Keratinocyte (primary cell): ENCODE measurements around the gene LY6G6D.

Experiments
- EZH2 ChIP-seq: IDR thresholded peaks from one replicate; pipeline ENCODE4 v1.6.1; 2012; ENCODE audit warnings: inconsistent platforms, mild to moderate bottlenecking, low read length, moderate library complexity
- TF ChIP-seq, protein P1 (sequence below), 3 experiments: IDR thresholded peaks in 1 of 3; conservative IDR thresholded peaks in 1 of 3; optimal IDR thresholded peaks in 1 of 3; 2 replicates in 2 of 3; 3 replicates in 1 of 3; pipeline versions ENCODE3 to v1.5.1; 2011; ENCODE audit warnings: low read length in 3 of 3, mild to moderate bottlenecking in 3 of 3, moderate library complexity in 2 of 3, control low read depth in 1 of 3, inconsistent platforms in 1 of 3; ENCODE audit not compliant: insufficient read depth in 2 of 3; ENCODE audit errors: extremely low read depth in 1 of 3

DNA sequence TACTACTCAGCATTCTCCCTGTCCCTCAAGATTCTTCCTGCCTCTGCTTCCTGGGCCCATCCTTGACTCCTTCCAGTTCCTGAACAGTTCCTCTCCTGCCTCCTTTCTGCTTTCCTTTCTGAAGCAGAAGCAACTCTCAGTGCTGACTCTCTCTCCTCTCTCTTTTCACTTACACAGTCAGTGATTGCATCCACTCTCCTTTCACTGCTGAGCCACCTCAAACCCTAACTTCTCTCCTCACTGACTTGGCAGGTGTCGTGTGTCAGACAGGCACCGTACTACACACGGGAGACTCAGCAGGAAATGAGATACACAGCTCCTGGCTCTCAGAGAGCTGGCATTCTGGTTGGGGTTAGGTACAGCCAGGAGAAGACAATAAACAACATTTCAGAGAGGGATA is 17.6 kb upstream of the LY6G6D start:
- TF ChIP-seq, protein P1, sequence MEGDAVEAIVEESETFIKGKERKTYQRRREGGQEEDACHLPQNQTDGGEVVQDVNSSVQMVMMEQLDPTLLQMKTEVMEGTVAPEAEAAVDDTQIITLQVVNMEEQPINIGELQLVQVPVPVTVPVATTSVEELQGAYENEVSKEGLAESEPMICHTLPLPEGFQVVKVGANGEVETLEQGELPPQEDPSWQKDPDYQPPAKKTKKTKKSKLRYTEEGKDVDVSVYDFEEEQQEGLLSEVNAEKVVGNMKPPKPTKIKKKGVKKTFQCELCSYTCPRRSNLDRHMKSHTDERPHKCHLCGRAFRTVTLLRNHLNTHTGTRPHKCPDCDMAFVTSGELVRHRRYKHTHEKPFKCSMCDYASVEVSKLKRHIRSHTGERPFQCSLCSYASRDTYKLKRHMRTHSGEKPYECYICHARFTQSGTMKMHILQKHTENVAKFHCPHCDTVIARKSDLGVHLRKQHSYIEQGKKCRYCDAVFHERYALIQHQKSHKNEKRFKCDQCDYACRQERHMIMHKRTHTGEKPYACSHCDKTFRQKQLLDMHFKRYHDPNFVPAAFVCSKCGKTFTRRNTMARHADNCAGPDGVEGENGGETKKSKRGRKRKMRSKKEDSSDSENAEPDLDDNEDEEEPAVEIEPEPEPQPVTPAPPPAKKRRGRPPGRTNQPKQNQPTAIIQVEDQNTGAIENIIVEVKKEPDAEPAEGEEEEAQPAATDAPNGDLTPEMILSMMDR (optimal IDR thresholded peaks at IDR 0.05 in 1 of 3, IDR thresholded peaks at IDR 0.05 in 1 of 3, conservative IDR thresholded peaks at IDR 0.05 in 1 of 3; ENCODE audit: extremely low read depth in 1 of 3, insufficient read depth in 2 of 3, low read length in 3 of 3) = no peak
- no peak for TF ChIP-seq EZH2
